ENCODE measurements around the gene PIGZ.

Gene PIGZ

DNA sequence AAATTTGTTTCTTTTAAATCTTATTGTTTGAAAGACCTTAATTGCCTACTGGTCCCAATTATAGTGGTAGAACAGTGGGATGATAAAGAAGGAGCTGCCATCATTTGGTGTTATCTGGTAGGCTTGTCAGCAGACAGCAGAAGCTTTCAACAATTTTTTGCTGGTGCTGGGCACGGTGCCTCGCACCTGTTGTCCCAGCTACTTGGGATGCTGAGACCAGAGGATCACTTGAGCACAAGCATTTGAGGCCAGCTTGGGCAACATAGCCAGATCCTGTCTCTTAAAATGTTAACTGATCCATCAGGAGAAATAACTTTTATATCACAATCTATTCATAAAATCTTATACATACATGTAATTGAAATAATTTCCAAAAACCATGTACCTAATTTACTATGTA lies 64.9 kb downstream of the PIGZ start:
- no peak for DNase-seq

DNA sequence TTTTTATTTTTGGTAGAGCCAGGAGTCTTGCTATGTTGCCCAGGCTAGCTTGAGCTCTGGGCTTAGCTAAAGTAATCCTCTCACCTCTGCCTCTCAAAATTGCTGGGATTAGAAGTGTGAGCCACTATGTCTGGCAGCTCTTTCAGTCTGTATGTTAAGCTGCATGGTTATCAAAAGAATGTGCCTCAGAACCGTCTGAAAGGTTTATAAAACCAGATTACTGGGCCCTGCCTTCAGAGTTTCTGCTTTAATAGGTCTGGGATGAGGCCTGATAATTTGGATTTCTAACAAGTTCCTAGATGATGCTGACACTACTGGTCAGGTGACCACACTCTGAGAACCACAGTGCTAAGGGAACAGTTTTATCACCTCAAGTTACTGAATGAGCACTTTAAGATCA lies 66.3 kb downstream of the PIGZ start:
- DNase-seq, result no peak

DNA sequence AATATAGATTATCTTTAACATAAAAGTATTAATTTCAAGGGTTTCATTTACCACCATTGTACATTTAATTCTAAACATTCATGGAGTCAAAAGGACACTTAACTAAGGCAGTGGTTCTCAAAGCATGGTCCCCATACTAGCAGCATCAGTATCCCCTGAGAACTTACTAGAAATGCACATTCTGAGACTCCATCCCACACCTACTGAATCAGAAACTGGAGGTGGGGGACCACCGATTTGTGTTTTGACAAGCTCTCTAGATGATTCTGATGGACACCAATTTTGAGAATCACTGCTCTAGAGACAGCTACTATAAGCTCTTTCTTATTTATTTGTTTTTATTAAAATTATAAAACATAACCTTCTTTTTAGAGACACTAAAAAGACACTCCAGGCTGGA lies 66.9 kb downstream of the PIGZ start:
- DNase-seq, result no peak
